Measurements from ENCODE around the gene ZEB1. TPM values are rescaled to one million over a fixed set of nuclear protein-coding genes. Genes with fewer than 3 reads are reported as not detected.

Gene ZEB1
- total and polyA plus RNA-seq, 7 donors: 5.5 to 255 (median 215) TPM

DNA sequence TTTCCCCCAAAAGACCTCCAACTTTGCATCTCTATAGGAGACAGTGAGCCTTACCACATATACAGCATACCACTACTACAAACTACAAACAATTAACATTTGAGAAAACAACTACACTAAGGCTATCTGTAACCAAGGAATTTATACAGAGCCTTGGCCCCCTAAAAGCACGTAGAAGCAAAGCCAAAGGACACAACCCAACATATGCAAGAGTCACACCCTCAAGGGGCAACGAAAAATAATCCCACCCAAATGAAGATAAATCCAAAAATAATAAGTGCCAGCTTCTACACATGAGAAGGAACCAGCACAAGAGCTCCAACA lies 149.5 kb downstream of the ZEB1 start:
- H3K36me3 ChIP-seq: peaks cover 10 to 50% (median 13%) of the 10 kb centered on the region in 4 donors
- no peak overlapping the region for H3K4me3 ChIP-seq
- intact Hi-C loops (cut with DNase I): no loop called here
- no peak overlapping the region for H3K27ac ChIP-seq
- peaks cover 0 to 11% (median 4%) of the 10 kb centered on the region in 4 donors for H3K9me3 ChIP-seq
- no peaks in the 10 kb centered on the region for H3K4me1 ChIP-seq
- TF ChIP-seq POLR2AphosphoS5 (IDR thresholded peaks at IDR 0.05) (no peak), CTCF (IDR thresholded peaks at IDR 0.05) (no peak), POLR2A (IDR thresholded peaks at IDR 0.05) (no peak), EP300 (IDR thresholded peaks at IDR 0.05) (no peak)
- WGBS, 2 donors: 52 to 87% methylated on average over 2 of the region's 2 CpGs
- H3K27me3 ChIP-seq: no peaks in the 10 kb centered on the region
- no peak for DNase-seq

- no peaks in the 10 kb centered on the region for H3K36me3 ChIP-seq
- DNase-seq: no peak
- no peak overlapping the region for H3K27ac ChIP-seq
- intact Hi-C loops (cut with DNase I): no loop called here
- no peak overlapping the region for H3K4me3 ChIP-seq
- H3K4me1 ChIP-seq: peaks cover 0 to 7% (median 0%) of the 10 kb centered on the region in 4 donors
- H3K9me3 ChIP-seq: peaks cover 0 to 9% (median 0%) of the 10 kb centered on the region in 4 donors
- TF ChIP-seq POLR2A (IDR thresholded peaks at IDR 0.05): no peak
- TF ChIP-seq EP300 (IDR thresholded peaks at IDR 0.05): no peak
- no peak for TF ChIP-seq CTCF (IDR thresholded peaks at IDR 0.05)
- no peak for TF ChIP-seq POLR2AphosphoS5 (IDR thresholded peaks at IDR 0.05)
- H3K27me3 ChIP-seq: no peaks in the 10 kb centered on the region
Observed at GRCh38 chr10:31475519-31475918, 156.5 kb downstream of the ZEB1 start.

- Histone ChIP-seq H3K27ac (no peak overlapping the region), H3K4me3 (no peak overlapping the region), H3K36me3 (no peaks in the 10 kb centered on the region), H3K4me1 (peaks cover 0 to 7% (median 0%) of the 10 kb centered on the region in 4 donors), H3K9me3 (peaks cover 0 to 9% (median 0%) of the 10 kb centered on the region in 4 donors), H3K27me3 (no peaks in the 10 kb centered on the region)
- intact Hi-C loops (cut with DNase I): no loop called here
- no peak for TF ChIP-seq CTCF (IDR thresholded peaks at IDR 0.05)
- no peak for TF ChIP-seq POLR2A (IDR thresholded peaks at IDR 0.05)
- TF ChIP-seq EP300 (IDR thresholded peaks at IDR 0.05): no peak
- TF ChIP-seq POLR2AphosphoS5 (IDR thresholded peaks at IDR 0.05): no peak
- DNase-seq: no peak
Observed at GRCh38 chr10:31476088-31476487, 157.1 kb downstream of the ZEB1 start.

GRCh38 chr10:31477584-31477983 lies 158.6 kb downstream of the ZEB1 start:
- 79 to 89% methylated on average over 1 of the region's 1 CpG for WGBS, 2 donors
- intact Hi-C loops (cut with DNase I): no loop called here
- no peak for DNase-seq
- Histone ChIP-seq H3K4me1 (peaks cover 0 to 7% (median 0%) of the 10 kb centered on the region in 4 donors), H3K9me3 (peaks cover 0 to 9% (median 0%) of the 10 kb centered on the region in 4 donors), H3K36me3 (no peaks in the 10 kb centered on the region), H3K27ac (peak overlapping the region in 2 of 4 donors; percentile 3 to 41), H3K4me3 (no peak overlapping the region), H3K27me3 (no peaks in the 10 kb centered on the region)
- peak in 3 of 4 donors; percentile 56 to 68 (median 62) for TF ChIP-seq POLR2AphosphoS5 (IDR thresholded peaks at IDR 0.05)
- TF ChIP-seq POLR2A (IDR thresholded peaks at IDR 0.05): no peak
- peak in 1 of 4 donors; percentile 22 for TF ChIP-seq EP300 (IDR thresholded peaks at IDR 0.05)

DNA sequence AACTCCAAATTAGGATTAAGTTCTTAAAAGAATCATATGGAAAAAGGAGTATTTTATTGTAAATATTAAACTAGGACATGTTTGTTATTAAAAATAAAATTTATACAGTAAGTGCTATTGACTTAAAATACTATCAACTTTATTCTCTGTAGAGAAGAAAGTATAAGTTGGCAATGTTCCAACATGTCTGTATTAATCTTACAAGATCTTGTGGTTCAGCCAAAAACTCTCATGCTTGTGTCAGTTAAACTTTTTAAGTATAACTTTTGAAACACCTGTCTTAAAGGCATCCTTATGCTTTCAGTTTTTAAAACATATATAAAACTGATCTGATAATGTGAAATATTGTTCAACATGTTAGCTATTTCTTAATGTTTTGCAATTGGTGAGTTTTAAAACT lies 160.7 kb downstream of the ZEB1 start:
- Histone ChIP-seq H3K36me3 (no peaks in the 10 kb centered on the region), H3K4me1 (peaks cover 0 to 7% (median 0%) of the 10 kb centered on the region in 4 donors), H3K27me3 (no peaks in the 10 kb centered on the region), H3K27ac (no peak overlapping the region), H3K9me3 (peaks cover 0 to 9% (median 0%) of the 10 kb centered on the region in 4 donors), H3K4me3 (no peak overlapping the region)
- intact Hi-C loops (cut with DNase I): no loop called here
- no peak for TF ChIP-seq CTCF (IDR thresholded peaks at IDR 0.05)
- no peak for TF ChIP-seq POLR2A (IDR thresholded peaks at IDR 0.05)
- no peak for TF ChIP-seq EP300 (IDR thresholded peaks at IDR 0.05)
- TF ChIP-seq POLR2AphosphoS5 (IDR thresholded peaks at IDR 0.05): no peak
- DNase-seq: no peak

Measured in sigmoid colon (tissue), 7 donors.